CD4-positive, alpha-beta memory T cell (primary cell): Measurements from ENCODE around the gene ARFRP1. TPM values are rescaled to one million over a fixed set of nuclear protein-coding genes. Genes with fewer than 3 reads are reported as not detected.

ENCODE experiments used
- CTCF ChIA-PET: fragments of 350-600 bp; sonication (Branson Sonifier 250); formaldehyde crosslinking; loops from one replicate; lab custom pipeline; 2021; ENCODE audit warnings: inconsistent platforms; ENCODE audit not compliant: partially characterized antibody; lab: Charles Lee
- POLR2A ChIA-PET: fragments of 350-600 bp; sonication (Branson Sonifier 250); formaldehyde crosslinking; loops from one replicate; lab custom pipeline; 2021; ENCODE audit not compliant: partially characterized antibody; lab: Charles Lee
- DNase-seq, 5 donors: peaks; one replicate each; pipeline versions ENCODE4 v3.0.0 to v3.0.0-alpha.2; 2020 to 2022; ENCODE audit warnings: mixed read lengths in 1 of 5
- H3K27ac ChIP-seq: one replicate; pipeline ENCODE4 v1.7.0; 2013; ENCODE audit warnings: low read depth, low read length
- H3K27me3 ChIP-seq: 2 replicates; pipeline ENCODE4 v1.7.0; 2013; ENCODE audit warnings: mild to moderate bottlenecking, low read length, moderate library complexity; ENCODE audit not compliant: insufficient read depth
- H3K36me3 ChIP-seq: 2 replicates; pipeline ENCODE4 v1.7.0; 2013; ENCODE audit warnings: mild to moderate bottlenecking, low read length, moderate library complexity; ENCODE audit not compliant: insufficient read depth
- H3K4me1 ChIP-seq: 2 replicates; pipeline ENCODE4 v1.7.0; 2013; ENCODE audit warnings: mild to moderate bottlenecking, low read length, moderate library complexity; ENCODE audit not compliant: insufficient read depth
- H3K4me3 ChIP-seq, 2 donors: one replicate each; pipeline ENCODE4 v1.7.0; 2013; ENCODE audit warnings: low read length in 2 of 2, mild to moderate bottlenecking in 1 of 2
- H3K9me3 ChIP-seq, 2 donors: one replicate each; pipeline ENCODE4 v1.7.0; 2013; ENCODE audit warnings: low read length in 2 of 2, control low read depth in 1 of 2; ENCODE audit not compliant: control insufficient read depth in 1 of 2
- H3K27ac Mint-ChIP-seq, 7 donors: one replicate each; pipeline ENCODE4 v1.8.0; 2020 to 2021; ENCODE audit warnings: mixed read lengths in 7 of 7, mild to moderate bottlenecking in 6 of 7, inconsistent platforms in 3 of 7, moderate library complexity in 3 of 7
- H3K27me3 Mint-ChIP-seq, 2 donors: one replicate each; pipeline ENCODE4 v1.8.0; 2020 to 2021; ENCODE audit warnings: mixed read lengths in 2 of 2
- H3K36me3 Mint-ChIP-seq, 2 donors: one replicate each; pipeline ENCODE4 v1.8.0; 2020 to 2021; ENCODE audit warnings: mixed read lengths in 2 of 2, inconsistent platforms in 1 of 2, mild to moderate bottlenecking in 1 of 2
- H3K4me1 Mint-ChIP-seq, 4 donors: one replicate each; pipeline ENCODE4 v1.8.0; 2020 to 2021; ENCODE audit warnings: mixed read lengths in 4 of 4, mild to moderate bottlenecking in 1 of 4
- H3K4me3 Mint-ChIP-seq, 8 donors: one replicate each; pipeline ENCODE4 v1.8.0; 2020 to 2021; ENCODE audit warnings: mixed read lengths in 8 of 8, mild to moderate bottlenecking in 7 of 8, moderate library complexity in 6 of 8, inconsistent platforms in 3 of 8
- H3K9me3 Mint-ChIP-seq, 8 donors: one replicate each; pipeline ENCODE4 v1.8.0; 2020 to 2021; ENCODE audit warnings: mixed read lengths in 8 of 8, mild to moderate bottlenecking in 5 of 8, inconsistent platforms in 3 of 8, moderate library complexity in 1 of 8
- intact Hi-C: fragments of 100-400 bp; cut with micrococcal nuclease; formaldehyde crosslinking; loops from one replicate; pipeline ENCODE4 v1.15.1; 2023
- polyA plus RNA-seq, 2 donors: library from polyadenylated mRNA; unstranded; fragments of 300-500 nt; fragmentation: Illumina TruSeq; gene quantifications; one replicate each; pipeline ENCODE4 v1.2.3, GENCODE V29; 2021
- total RNA-seq, 2 experiments: library from RNA; stranded (reverse); gene quantifications; one replicate each; pipeline ENCODE4 v1.2.3, GENCODE V29; 2021

The ARFRP1 gene
- total and polyA plus RNA-seq, 4 experiments from 2014 or later: 65.5 to 92.0 (median 76.0) TPM

GRCh38 chr20:63691711-63692435 lies 15.9 kb downstream of the ARFRP1 start:
- Mint-ChIP-seq H3K4me3 (no peak overlapping the region), H3K4me1 (peaks cover 3 to 10% (median 5%) of the 10 kb centered on the region in 4 donors), H3K27ac (peak overlapping the region in 1 of 7 donors; percentile 64), H3K9me3 (peaks cover 0 to 3% (median 0%) of the 10 kb centered on the region in 8 donors), H3K27me3 (no peaks in the 10 kb centered on the region), H3K36me3 (peaks cover 0 to 2% of the 10 kb centered on the region in 2 donors)
- Histone ChIP-seq H3K9me3 (no peaks in the 10 kb centered on the region), H3K4me1 (peaks cover 21% of the 10 kb centered on the region), H3K27me3 (no peaks in the 10 kb centered on the region), H3K27ac (no peak overlapping the region), H3K4me3 (no peak overlapping the region), H3K36me3 (no peaks in the 10 kb centered on the region)
- POLR2A ChIA-PET: interaction anchor here (1.4 to 1.9 kb wide), 2 partner anchors 34 to 44 kb away, joined by 4 to 8 read pairs; partner anchors contain the start of genes LIME1 and RTEL1
- CTCF ChIA-PET: no interaction called here
- intact Hi-C loops: no loop called here
- DNase-seq: no peak

GRCh38 chr20:63690898-63691710 lies 16.7 kb downstream of the ARFRP1 start:
- Mint-ChIP-seq H3K27ac (no peak overlapping the region), H3K4me1 (peaks cover 2 to 10% (median 2%) of the 10 kb centered on the region in 4 donors), H3K4me3 (no peak overlapping the region), H3K36me3 (peaks cover 0 to 2% of the 10 kb centered on the region in 2 donors), H3K27me3 (no peaks in the 10 kb centered on the region), H3K9me3 (peaks cover 0 to 3% (median 0%) of the 10 kb centered on the region in 8 donors)
- Histone ChIP-seq H3K4me3 (no peak overlapping the region), H3K4me1 (peaks cover 18% of the 10 kb centered on the region), H3K27me3 (no peaks in the 10 kb centered on the region), H3K36me3 (no peaks in the 10 kb centered on the region), H3K9me3 (no peaks in the 10 kb centered on the region), H3K27ac (no peak overlapping the region)
- ChIA-PET POLR2A (interaction anchor here (1.4 to 1.9 kb wide), 2 partner anchors 33 to 45 kb away, joined by 4 to 8 read pairs; partner anchors contain the start of genes LIME1 and RTEL1), CTCF (no interaction called here)
- intact Hi-C loops: no loop called here
- DNase-seq: no peak

GRCh38 chr20:63690003-63690897 lies 17.5 kb downstream of the ARFRP1 start:
- ChIA-PET POLR2A (interaction anchor here (1.9 to 2.4 kb wide), 2 partner anchors 32 to 47 kb away, joined by 5 to 8 read pairs; partner anchors contain the start of genes LIME1 and RTEL1), CTCF (no interaction called here)
- H3K4me1 ChIP-seq: peaks cover 16% of the 10 kb centered on the region

GRCh38 chr20:63689046-63690002 lies 18.5 kb downstream of the ARFRP1 start:
- H3K27me3 Mint-ChIP-seq: no peaks in the 10 kb centered on the region
- no peak overlapping the region for H3K4me3 ChIP-seq
- no peak overlapping the region for H3K27ac ChIP-seq
- POLR2A ChIA-PET: interaction anchor here (0.6 to 2.4 kb wide), 4 partner anchors 8 to 175 kb away, joined by 3 to 6 read pairs (median 4); partner anchors contain the start of genes ARFRP1, LIME1 and ZGPAT
- no peaks in the 10 kb centered on the region for H3K9me3 ChIP-seq
- no peaks in the 10 kb centered on the region for H3K36me3 ChIP-seq
- H3K36me3 Mint-ChIP-seq: peaks cover 0 to 2% of the 10 kb centered on the region in 2 donors
- CTCF ChIA-PET: no interaction called here
- H3K4me1 Mint-ChIP-seq: peaks cover 0 to 10% (median 1%) of the 10 kb centered on the region in 4 donors
- H3K27me3 ChIP-seq: no peaks in the 10 kb centered on the region
- DNase-seq: no peak
- intact Hi-C loops: no loop called here
- peaks cover 0 to 3% (median 0%) of the 10 kb centered on the region in 8 donors for H3K9me3 Mint-ChIP-seq
- peaks cover 16% of the 10 kb centered on the region for H3K4me1 ChIP-seq
- no peak overlapping the region for H3K27ac Mint-ChIP-seq
- H3K4me3 Mint-ChIP-seq: no peak overlapping the region

More at GRCh38 chr20:63690003-63690897, 17.5 kb downstream of the ARFRP1 start:
- Histone ChIP-seq H3K27me3 (no peaks in the 10 kb centered on the region), H3K36me3 (no peaks in the 10 kb centered on the region), H3K4me3 (no peak overlapping the region), H3K9me3 (no peaks in the 10 kb centered on the region), H3K27ac (no peak overlapping the region)
- no peak for DNase-seq
- no peaks in the 10 kb centered on the region for H3K27me3 Mint-ChIP-seq
- peaks cover 0 to 2% of the 10 kb centered on the region in 2 donors for H3K36me3 Mint-ChIP-seq
- peaks cover 0 to 10% (median 1%) of the 10 kb centered on the region in 4 donors for H3K4me1 Mint-ChIP-seq
- H3K27ac Mint-ChIP-seq: no peak overlapping the region
- no peak overlapping the region for H3K4me3 Mint-ChIP-seq
- H3K9me3 Mint-ChIP-seq: peaks cover 0 to 3% (median 0%) of the 10 kb centered on the region in 8 donors
- intact Hi-C loops: no loop called here

GRCh38 chr20:63688228-63689045 lies 19.3 kb downstream of the ARFRP1 start:
- no peak overlapping the region for H3K27ac ChIP-seq
- POLR2A ChIA-PET: interaction anchor here (0.6 to 2.4 kb wide), 5 partner anchors 9 to 176 kb away, joined by 3 to 6 read pairs (median 3); partner anchors contain the start of genes ARFRP1, LIME1 and ZGPAT

More at GRCh38 chr20:63688228-63689045, 19.3 kb downstream of the ARFRP1 start:
- Mint-ChIP-seq H3K9me3 (no peaks in the 10 kb centered on the region), H3K4me1 (peaks cover 1 to 10% (median 5%) of the 10 kb centered on the region in 4 donors), H3K27ac (no peak overlapping the region), H3K36me3 (peaks cover 0 to 2% of the 10 kb centered on the region in 2 donors), H3K27me3 (no peaks in the 10 kb centered on the region), H3K4me3 (peak overlapping the region in 1 of 8 donors; percentile 41)
- no peaks in the 10 kb centered on the region for H3K9me3 ChIP-seq
- H3K36me3 ChIP-seq: no peaks in the 10 kb centered on the region
- H3K4me1 ChIP-seq: peaks cover 16% of the 10 kb centered on the region
- DNase-seq: no peak
- intact Hi-C loops: no loop called here
- H3K4me3 ChIP-seq: no peak overlapping the region
- CTCF ChIA-PET: no interaction called here
- no peaks in the 10 kb centered on the region for H3K27me3 ChIP-seq
